Mesenchymal stem cell (in vitro differentiated cells and primary cell): ENCODE data around the gene FRMD4A.

Source experiments
- DNase-seq: peaks from one replicate; pipeline ENCODE4 v3.0.0-alpha.2; 2013
- H2AFZ ChIP-seq: one replicate; pipeline ENCODE4 v1.6.1; 2013; ENCODE audit warnings: low read depth, mild to moderate bottlenecking, control low read depth, inconsistent platforms, low read length, moderate library complexity
- H2AK5ac ChIP-seq: 2 replicates; pipeline ENCODE4 v1.6.1; 2013; ENCODE audit warnings: low read length, moderate library complexity, mild to moderate bottlenecking, inconsistent platforms; ENCODE audit not compliant: severe bottlenecking
- H2BK120ac ChIP-seq: one replicate; pipeline ENCODE4 v1.6.1; 2013; ENCODE audit warnings: low read depth, mild to moderate bottlenecking, inconsistent platforms, low read length, moderate library complexity
- H2BK12ac ChIP-seq, 2 experiments: one replicate each; pipeline ENCODE4 v1.6.1; 2013; ENCODE audit warnings: inconsistent platforms in 2 of 2, low read length in 2 of 2, mild to moderate bottlenecking in 2 of 2, moderate library complexity in 2 of 2, control low read depth in 1 of 2
- H2BK15ac ChIP-seq: one replicate; pipeline ENCODE4 v1.6.1; 2013; ENCODE audit warnings: mild to moderate bottlenecking, low read depth, inconsistent platforms; ENCODE audit not compliant: poor library complexity, severe bottlenecking
- H2BK5ac ChIP-seq: 2 replicates; pipeline ENCODE4 v1.6.1; 2013; ENCODE audit warnings: low read depth, mild to moderate bottlenecking, low read length, control low read depth, inconsistent platforms; ENCODE audit not compliant: poor library complexity, severe bottlenecking
- H3K14ac ChIP-seq, 2 experiments: one replicate each; pipeline ENCODE4 v1.6.1; 2013; ENCODE audit warnings: inconsistent platforms in 2 of 2, low read length in 2 of 2, control low read depth in 1 of 2, mild to moderate bottlenecking in 1 of 2, moderate library complexity in 1 of 2
- H3K18ac ChIP-seq, 2 experiments: one replicate each; pipeline ENCODE4 v1.6.1; 2013; ENCODE audit warnings: inconsistent platforms in 2 of 2, low read length in 2 of 2, control low read depth in 1 of 2, low read depth in 1 of 2, mild to moderate bottlenecking in 1 of 2
- H3K23ac ChIP-seq, 2 experiments: one replicate each; pipeline ENCODE4 v1.6.1; 2013; ENCODE audit warnings: inconsistent platforms in 2 of 2, low read length in 2 of 2, mild to moderate bottlenecking in 2 of 2, moderate library complexity in 2 of 2, control low read depth in 1 of 2
- H3K27ac ChIP-seq: 2 replicates; pipeline ENCODE4 v1.5.1; 2013; ENCODE audit warnings: mild to moderate bottlenecking, moderate library complexity, low read length, control low read depth, inconsistent platforms; ENCODE audit not compliant: poor library complexity, severe bottlenecking
- H3K27me3 ChIP-seq, 2 experiments: 2 replicates each; pipeline versions ENCODE4 v1.6.1 to v1.7.0; 2013; ENCODE audit warnings: low read length in 2 of 2, mild to moderate bottlenecking in 2 of 2, moderate library complexity in 2 of 2, control low read depth in 1 of 2, inconsistent platforms in 1 of 2; ENCODE audit not compliant: control insufficient read depth in 1 of 2, insufficient read depth in 1 of 2
- H3K36me3 ChIP-seq, 2 experiments: 2 replicates each; pipeline versions ENCODE4 v1.6.1 to v1.7.0; 2013; ENCODE audit warnings: low read length in 2 of 2, control low read depth in 1 of 2, inconsistent platforms in 1 of 2, low read depth in 1 of 2, mild to moderate bottlenecking in 1 of 2; ENCODE audit not compliant: insufficient read depth in 2 of 2, control insufficient read depth in 1 of 2
- H3K4ac ChIP-seq, 2 experiments: one replicate each; pipeline ENCODE4 v1.6.1; 2013; ENCODE audit warnings: inconsistent platforms in 2 of 2, low read length in 2 of 2, mild to moderate bottlenecking in 2 of 2, moderate library complexity in 2 of 2, control low read depth in 1 of 2, low read depth in 1 of 2
- H3K4me1 ChIP-seq: 2 replicates; pipeline ENCODE4 v1.6.1; 2013; ENCODE audit warnings: low read depth, low read length, control low read depth; ENCODE audit not compliant: control insufficient read depth, insufficient read depth
- H3K4me2 ChIP-seq: 2 replicates; pipeline ENCODE4 v1.6.1; 2013; ENCODE audit warnings: low read length, mild to moderate bottlenecking, inconsistent platforms; ENCODE audit not compliant: poor library complexity, severe bottlenecking
- H3K4me3 ChIP-seq, 2 experiments: 2 replicates each; pipeline versions ENCODE4 v1.5.1 to v1.7.0; 2013; ENCODE audit warnings: low read length in 2 of 2, mild to moderate bottlenecking in 2 of 2, control low read depth in 1 of 2, low read depth in 1 of 2; ENCODE audit not compliant: insufficient read depth in 1 of 2
- H3K79me1 ChIP-seq: replicated peaks from 2 replicates; pipeline ENCODE4 v1.6.1; 2013; ENCODE audit warnings: mild to moderate bottlenecking, control low read depth, low read length, inconsistent platforms; ENCODE audit not compliant: poor library complexity, severe bottlenecking
- H3K9ac ChIP-seq: 2 replicates; pipeline ENCODE4 v1.7.0; 2013; ENCODE audit warnings: mild to moderate bottlenecking, low read length, moderate library complexity
- H3K9me3 ChIP-seq: 2 replicates; pipeline ENCODE4 v1.7.0; 2013; ENCODE audit warnings: mild to moderate bottlenecking, low read length; ENCODE audit not compliant: control insufficient read depth
- H4K8ac ChIP-seq: one replicate; pipeline ENCODE4 v1.6.1; 2013; ENCODE audit warnings: inconsistent platforms, mild to moderate bottlenecking, low read length, moderate library complexity
- H4K91ac ChIP-seq: one replicate; pipeline ENCODE4 v1.6.1; 2013; ENCODE audit warnings: mild to moderate bottlenecking, low read length, inconsistent platforms
- WGBS: methylation state at CpG from one replicate; pipeline ENCODE4 v1.1.7; 2013; ENCODE audit warnings: mixed read lengths; 5-methylcytosine and 5-hydroxymethylcytosine counted together

FRMD4A gene

DNA sequence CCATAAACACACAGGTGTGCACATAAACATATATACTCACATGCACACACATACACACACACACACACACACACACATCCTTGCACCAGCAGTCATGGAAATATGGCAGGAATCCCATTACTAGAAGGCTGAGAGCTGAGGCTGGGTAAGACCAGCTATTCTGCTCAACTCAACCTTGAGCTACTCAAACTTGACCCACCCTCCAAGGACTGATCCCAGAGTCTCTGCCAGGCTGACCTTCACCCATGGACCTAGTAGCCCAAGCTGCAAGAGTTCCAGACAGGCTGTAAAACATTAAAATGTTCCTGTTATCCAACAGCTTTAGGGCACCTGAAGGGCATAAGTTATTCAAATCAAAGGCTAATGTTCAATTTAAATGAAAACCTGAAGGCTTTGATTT, 134.6 kb downstream of the FRMD4A start:
- Histone ChIP-seq H2AK5ac (no peak overlapping the region), H2AFZ (no peak overlapping the region), H3K9me3 (no peaks in the 10 kb centered on the region), H3K4me2 (no peak overlapping the region), H2BK120ac (no peak overlapping the region), H3K36me3 (no peaks in the 10 kb centered on the region), H4K8ac (no peak overlapping the region), H2BK12ac (no peak overlapping the region), H3K27ac (no peak overlapping the region), H2BK15ac (no peak overlapping the region), H3K18ac (no peak overlapping the region), H4K91ac (no peak overlapping the region), H3K27me3 (peaks cover 13 to 73% of the 10 kb centered on the region in 2 experiments), H3K4me3 (no peak overlapping the region), H3K9ac (no peak overlapping the region), H3K23ac (no peak overlapping the region), H2BK5ac (no peak overlapping the region), H3K4ac (no peak overlapping the region), H3K14ac (no peak overlapping the region), H3K79me1 (no peaks in the 10 kb centered on the region), H3K4me1 (peaks cover 5% of the 10 kb centered on the region)
- no peak for DNase-seq

DNA sequence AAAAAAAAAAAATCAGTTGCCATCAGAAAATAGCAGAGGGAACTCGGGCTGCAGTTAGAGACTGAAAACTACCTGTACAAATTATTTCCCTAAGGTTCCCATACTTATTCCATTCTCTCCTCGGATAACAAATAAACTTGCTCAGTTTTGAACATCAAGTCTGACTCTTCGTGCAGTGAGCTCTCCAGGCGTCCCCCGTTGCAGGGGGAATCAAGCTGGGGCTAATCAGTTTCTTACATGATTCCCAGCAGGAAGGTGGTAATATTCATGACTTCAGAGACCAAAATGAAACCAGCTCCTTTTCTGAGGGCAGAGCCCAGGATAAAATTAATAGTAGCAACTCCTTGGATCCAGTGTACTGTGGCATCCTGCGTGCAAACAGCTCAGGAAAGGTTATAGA, 135.3 kb downstream of the FRMD4A start:
- Histone ChIP-seq H3K36me3 (no peaks in the 10 kb centered on the region), H3K4me2 (no peak overlapping the region), H4K91ac (no peak overlapping the region), H2AK5ac (no peak overlapping the region), H3K4me1 (peaks cover 1% of the 10 kb centered on the region), H3K79me1 (no peaks in the 10 kb centered on the region), H3K4me3 (no peak overlapping the region), H3K9ac (no peak overlapping the region), H2BK15ac (no peak overlapping the region), H3K23ac (no peak overlapping the region), H2AFZ (no peak overlapping the region), H3K27me3 (peaks cover 6 to 73% of the 10 kb centered on the region in 2 experiments), H3K18ac (no peak overlapping the region), H3K4ac (no peak overlapping the region), H3K9me3 (no peaks in the 10 kb centered on the region), H3K14ac (no peak overlapping the region), H2BK120ac (no peak overlapping the region), H3K27ac (no peak overlapping the region), H4K8ac (no peak overlapping the region), H2BK12ac (no peak overlapping the region), H2BK5ac (no peak overlapping the region)
- WGBS: 83% methylated on average over 6 of the region's 6 CpGs
- DNase-seq: no peak

DNA sequence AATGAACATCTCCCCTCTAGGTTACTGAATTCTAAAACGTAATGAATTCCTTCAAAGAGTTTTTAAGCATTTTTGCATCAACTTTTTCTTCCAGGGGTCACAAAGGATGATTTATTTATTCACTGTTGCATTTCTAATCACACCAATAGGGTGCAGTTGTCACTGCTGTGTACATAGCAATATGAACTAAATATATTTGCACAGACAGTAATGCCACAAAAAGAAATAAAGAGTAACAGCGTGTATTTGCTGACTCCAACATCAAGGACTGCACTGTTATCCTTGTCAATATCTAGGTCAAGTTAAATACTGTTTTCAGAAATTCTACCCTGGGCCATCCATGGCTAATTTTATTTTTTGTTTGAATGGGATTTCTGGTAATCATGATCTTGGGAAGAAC, 138.0 kb downstream of the FRMD4A start:
- Histone ChIP-seq H3K14ac (no peak overlapping the region), H2BK12ac (no peak overlapping the region), H3K4me2 (no peak overlapping the region), H3K18ac (no peak overlapping the region), H2AK5ac (no peak overlapping the region), H3K27ac (no peak overlapping the region), H2AFZ (no peak overlapping the region), H2BK15ac (no peak overlapping the region), H3K4me1 (peaks cover 1% of the 10 kb centered on the region), H3K4me3 (no peak overlapping the region), H2BK5ac (no peak overlapping the region), H4K91ac (no peak overlapping the region), H3K9me3 (no peaks in the 10 kb centered on the region), H3K9ac (no peak overlapping the region), H3K23ac (no peak overlapping the region), H3K27me3 (peaks cover 6 to 68% of the 10 kb centered on the region in 2 experiments), H3K4ac (no peak overlapping the region), H2BK120ac (no peak overlapping the region), H3K36me3 (no peaks in the 10 kb centered on the region), H3K79me1 (no peaks in the 10 kb centered on the region), H4K8ac (no peak overlapping the region)
- DNase-seq: no peak
- WGBS: 80% methylated on average over 1 of the region's 2 CpGs

- no peak overlapping the region for H3K4ac ChIP-seq
- no peak overlapping the region for H2BK12ac ChIP-seq
Measured at GRCh38 chr10:14191871-14192270, 138.9 kb downstream of the FRMD4A start.

More at GRCh38 chr10:14191871-14192270, 138.9 kb downstream of the FRMD4A start:
- H3K18ac ChIP-seq: no peak overlapping the region
- no peaks in the 10 kb centered on the region for H3K9me3 ChIP-seq
- H3K27ac ChIP-seq: no peak overlapping the region
- no peak overlapping the region for H3K23ac ChIP-seq
- no peak overlapping the region for H2BK120ac ChIP-seq
- H3K4me2 ChIP-seq: no peak overlapping the region
- no peak overlapping the region for H2BK15ac ChIP-seq
- WGBS: 79% methylated on average over 1 of the region's 1 CpG
- H3K79me1 ChIP-seq: no peaks in the 10 kb centered on the region
- no peak overlapping the region for H2AK5ac ChIP-seq
- no peak overlapping the region for H4K8ac ChIP-seq
- no peak for DNase-seq
- no peak overlapping the region for H3K9ac ChIP-seq
- H3K4me3 ChIP-seq: no peak overlapping the region
- H3K14ac ChIP-seq: no peak overlapping the region
- no peak overlapping the region for H4K91ac ChIP-seq
- H3K4me1 ChIP-seq: peaks cover 1% of the 10 kb centered on the region
- H3K36me3 ChIP-seq: no peaks in the 10 kb centered on the region
- peaks cover 6 to 72% of the 10 kb centered on the region in 2 experiments for H3K27me3 ChIP-seq
- no peak overlapping the region for H2AFZ ChIP-seq
- H2BK5ac ChIP-seq: no peak overlapping the region
